Upper lobe of right lung (tissue), 1 donor: ENCODE measurements around the gene WNT2. TPM values are rescaled to one million over a fixed set of nuclear protein-coding genes. Genes with fewer than 3 reads are reported as not detected.

Source experiments
- ATAC-seq: fragments of 200-7000 bp; cut with Tn5 transposase; one replicate; pipeline ENCODE4 v1.9.1; 2020; ENCODE audit warnings: mild to moderate bottlenecking, moderate library complexity
- DNase-seq: peaks from one replicate; pipeline ENCODE4 v3.0.0-alpha.2; 2020
- H3K27ac ChIP-seq: fragments of 200-600 bp; one replicate; pipeline ENCODE4 v1.8.0; 2022
- H3K27me3 ChIP-seq: fragments of 200-600 bp; one replicate; pipeline ENCODE4 v1.8.0; 2022; ENCODE audit warnings: mild to moderate bottlenecking
- H3K36me3 ChIP-seq: fragments of 200-600 bp; one replicate; pipeline ENCODE4 v1.8.0; 2022
- H3K4me1 ChIP-seq: fragments of 200-600 bp; one replicate; pipeline ENCODE4 v1.8.0; 2022
- H3K4me3 ChIP-seq: fragments of 200-600 bp; one replicate; pipeline ENCODE4 v1.8.0; 2022; ENCODE audit warnings: mild to moderate bottlenecking
- H3K9me3 ChIP-seq: fragments of 200-600 bp; one replicate; pipeline ENCODE4 v1.8.0; 2022
- CTCF ChIP-seq: fragments of 200-600 bp; IDR thresholded peaks from one replicate; pipeline ENCODE4 v1.8.0; 2022; ENCODE audit warnings: antibody characterized with exemption
- intact Hi-C: fragments of 100-400 bp; cut with DNase I; formaldehyde crosslinking; loops from one replicate; pipeline ENCODE4 v1.11.0; 2022
- total RNA-seq: library from RNA; stranded (reverse); fragmentation: NEBNext Ultra II Directional; extraction: Animal tissue kit (Norgen Biotek cat#: 25700); gene quantifications from one replicate; pipeline ENCODE4 v1.2.1, GENCODE V29; 2021
- donor health status: DM: no; HTN: yes; CAD: no; lungs with severe emphysema.

Gene WNT2
- total RNA-seq, 1 donor from 2014 or later: 12.9 TPM

GRCh38 chr7:117349570-117349969 lies 26.7 kb upstream of the WNT2 start:
- Histone ChIP-seq H3K36me3 (no peaks in the 10 kb centered on the region), H3K27me3 (no peaks in the 10 kb centered on the region), H3K4me3 (no peak overlapping the region), H3K9me3 (no peaks in the 10 kb centered on the region), H3K4me1 (no peaks in the 10 kb centered on the region), H3K27ac (no peak overlapping the region)
- no peak for DNase-seq
- intact Hi-C loops: no loop called here
- no peak for ATAC-seq
- no peak for TF ChIP-seq CTCF

- H3K27me3 ChIP-seq: no peaks in the 10 kb centered on the region
- H3K36me3 ChIP-seq: no peaks in the 10 kb centered on the region
- H3K4me1 ChIP-seq: no peaks in the 10 kb centered on the region
- TF ChIP-seq CTCF: no peak
- intact Hi-C loops: no loop called here
- no peak overlapping the region for H3K4me3 ChIP-seq
- no peak for ATAC-seq
- no peaks in the 10 kb centered on the region for H3K9me3 ChIP-seq
- H3K27ac ChIP-seq: no peak overlapping the region
- DNase-seq: no peak
These were observed 25.3 kb upstream of the WNT2 start for GRCh38 chr7:117347962-117348672.

GRCh38 chr7:117347480-117347879 lies 24.6 kb upstream of the WNT2 start:
- no peak for DNase-seq
- Histone ChIP-seq H3K9me3 (no peaks in the 10 kb centered on the region), H3K27ac (no peak overlapping the region), H3K4me3 (no peak overlapping the region), H3K36me3 (no peaks in the 10 kb centered on the region), H3K4me1 (no peaks in the 10 kb centered on the region), H3K27me3 (no peaks in the 10 kb centered on the region)
- intact Hi-C loops: no loop called here
- TF ChIP-seq CTCF: no peak
- ATAC-seq: no peak

- Histone ChIP-seq H3K27ac (no peak overlapping the region), H3K4me1 (no peaks in the 10 kb centered on the region), H3K27me3 (no peaks in the 10 kb centered on the region), H3K36me3 (no peaks in the 10 kb centered on the region), H3K9me3 (no peaks in the 10 kb centered on the region), H3K4me3 (no peak overlapping the region)
- no peak for ATAC-seq
- no peak for TF ChIP-seq CTCF
- intact Hi-C loops: no loop called here
- no peak for DNase-seq
These were observed 23.3 kb upstream of the WNT2 start for GRCh38 chr7:117346161-117346560.

- H3K4me1 ChIP-seq: no peaks in the 10 kb centered on the region
- no peak for TF ChIP-seq CTCF
- intact Hi-C loops: no loop called here
- no peak overlapping the region for H3K27ac ChIP-seq
- H3K9me3 ChIP-seq: no peaks in the 10 kb centered on the region
- H3K27me3 ChIP-seq: no peaks in the 10 kb centered on the region
- no peak for ATAC-seq
- no peaks in the 10 kb centered on the region for H3K36me3 ChIP-seq
- H3K4me3 ChIP-seq: no peak overlapping the region
- no peak for DNase-seq
These were observed 15.2 kb upstream of the WNT2 start for GRCh38 chr7:117338020-117338419.

- ATAC-seq (no peak), DNase-seq (no peak)
- intact Hi-C loops: no loop called here
- Histone ChIP-seq H3K9me3 (no peaks in the 10 kb centered on the region), H3K36me3 (no peaks in the 10 kb centered on the region), H3K27me3 (no peaks in the 10 kb centered on the region), H3K27ac (no peak overlapping the region), H3K4me3 (no peak overlapping the region), H3K4me1 (no peaks in the 10 kb centered on the region)
- no peak for TF ChIP-seq CTCF
These were observed 10.3 kb upstream of the WNT2 start for GRCh38 chr7:117333168-117333567.
